Spleen (tissue), 11 donors: ENCODE results near the gene C20orf144. TPM values are rescaled to one million over a fixed set of nuclear protein-coding genes. Genes with fewer than 3 reads are reported as not detected.

Source experiments
- DNase-seq: peaks from one replicate; pipeline ENCODE4 v3.0.0-alpha.2; 2020
- H3K27ac ChIP-seq, 8 donors: fragments of 200-600 bp; sonication (generic) in 7 of 8; 1 replicate in 4 of 8; 2 replicates in 4 of 8; pipeline versions ENCODE4 v1.5.0 to v1.8.0; 2016 to 2021; ENCODE audit warnings: inconsistent platforms in 4 of 8, mild to moderate bottlenecking in 4 of 8, moderate library complexity in 1 of 8
- H3K27me3 ChIP-seq, 7 donors: fragments of 200-600 bp; sonication (generic) in 6 of 7; replicated peaks in 1 of 7; 1 replicate in 4 of 7; 2 replicates in 3 of 7; pipeline versions ENCODE4 v1.5.0 to v1.8.0; 2016 to 2021; ENCODE audit warnings: inconsistent platforms in 3 of 7, mild to moderate bottlenecking in 1 of 7
- H3K36me3 ChIP-seq, 6 donors: fragments of 200-600 bp; sonication (generic) in 5 of 6; 1 replicate in 4 of 6; 2 replicates in 2 of 6; pipeline versions ENCODE4 v1.5.0 to v1.8.0; 2016 to 2021; ENCODE audit warnings: inconsistent platforms in 2 of 6
- H3K4me1 ChIP-seq, 6 donors: fragments of 200-600 bp; sonication (generic) in 5 of 6; 1 replicate in 3 of 6; 2 replicates in 3 of 6; pipeline versions ENCODE4 v1.5.0 to v1.8.0; 2016 to 2021; ENCODE audit warnings: inconsistent platforms in 3 of 6
- H3K4me3 ChIP-seq, 8 donors: fragments of 200-600 bp; sonication (generic) in 7 of 8; 1 replicate in 4 of 8; 2 replicates in 4 of 8; pipeline versions ENCODE4 v1.5.0 to v1.8.0; 2016 to 2021; ENCODE audit warnings: inconsistent platforms in 4 of 8, mild to moderate bottlenecking in 4 of 8, moderate library complexity in 2 of 8
- H3K9me3 ChIP-seq, 8 donors: fragments of 200-600 bp; sonication (generic) in 7 of 8; 1 replicate in 4 of 8; 2 replicates in 4 of 8; pipeline versions ENCODE4 v1.5.0 to v1.8.0; 2016 to 2021; ENCODE audit warnings: inconsistent platforms in 4 of 8
- POLR2A ChIP-seq, 3 donors: fragments of 450-650 bp; IDR thresholded peaks; one replicate each; pipeline ENCODE4 v1.5.1; 2017; ENCODE audit warnings: antibody characterized with exemption in 3 of 3, mild to moderate bottlenecking in 1 of 3
- POLR2AphosphoS5 ChIP-seq, 3 donors: sonication (generic); formaldehyde crosslinking; IDR thresholded peaks; one replicate each; pipeline ENCODE4 v1.5.1; 2017; ENCODE audit warnings: antibody characterized with exemption in 3 of 3
- WGBS, 5 donors: extraction: QIAGEN DNeasy Blood & Tissue Kit in 3 of 5; methylation state at CpG; one replicate each; pipeline versions ENCODE4 v1.1.5 to v1.1.7; 2013 to 2018; 5-methylcytosine and 5-hydroxymethylcytosine counted together
- intact Hi-C: fragments of 100-400 bp; cut with DNase I; formaldehyde crosslinking; loops from one replicate; pipeline ENCODE4 v1.15.0; 2023; ENCODE audit warnings: low total_unique reads
- polyA plus RNA-seq, 3 donors: library from polyadenylated mRNA; stranded (reverse); fragments of 200-250 nt; gene quantifications; one replicate each; pipeline ENCODE4 v1.2.1, GENCODE V29; 2013
- total RNA-seq, 7 donors: library from RNA; depleted of rRNA in 3 of 7; stranded (reverse); fragments of >200 nt in 3 of 7; fragmentation: NEBNext Ultra II Directional in 4 of 7; extraction: Animal tissue kit (Norgen Biotek cat#: 25700) in 4 of 7; gene quantifications; one replicate each; pipeline versions ENCODE4 v1.1.0 to v1.2.1, GENCODE V29; 2016 to 2021
- TF ChIP-seq, protein P1 (sequence below), 11 experiments: fragments of 200-600 bp in 7 of 11; fragments of 450-650 bp in 4 of 11; sonication (generic) in 4 of 11; IDR thresholded peaks in 8 of 11; conservative IDR thresholded peaks in 3 of 11; 1 replicate in 7 of 11; 2 replicates in 4 of 11; pipeline versions ENCODE4 v1.4.0 to v1.8.0; 2016 to 2021; ENCODE audit warnings: antibody characterized with exemption in 11 of 11, inconsistent platforms in 4 of 11, mild to moderate bottlenecking in 1 of 11
- donor health status: healthy with polysubstance abuse.
- donor health status: DM: no; HTN: no; CAD: no; lungs with moderate emphysema.
- donor health status: DM: no; HTN: no; CAD: no.
- donor health status: Bipolar disorder and iron deficiency.
- donor health status: healthy.
- donor health status: DM: no; HTN: no; CAD: no.
- donor health status: DM: yes; HTN: yes; CAD: no.

The C20orf144 gene
- total and polyA plus RNA-seq, 10 donors: 0.06 to 0.14 (median 0.09) TPM; not detected in 7

DNA sequence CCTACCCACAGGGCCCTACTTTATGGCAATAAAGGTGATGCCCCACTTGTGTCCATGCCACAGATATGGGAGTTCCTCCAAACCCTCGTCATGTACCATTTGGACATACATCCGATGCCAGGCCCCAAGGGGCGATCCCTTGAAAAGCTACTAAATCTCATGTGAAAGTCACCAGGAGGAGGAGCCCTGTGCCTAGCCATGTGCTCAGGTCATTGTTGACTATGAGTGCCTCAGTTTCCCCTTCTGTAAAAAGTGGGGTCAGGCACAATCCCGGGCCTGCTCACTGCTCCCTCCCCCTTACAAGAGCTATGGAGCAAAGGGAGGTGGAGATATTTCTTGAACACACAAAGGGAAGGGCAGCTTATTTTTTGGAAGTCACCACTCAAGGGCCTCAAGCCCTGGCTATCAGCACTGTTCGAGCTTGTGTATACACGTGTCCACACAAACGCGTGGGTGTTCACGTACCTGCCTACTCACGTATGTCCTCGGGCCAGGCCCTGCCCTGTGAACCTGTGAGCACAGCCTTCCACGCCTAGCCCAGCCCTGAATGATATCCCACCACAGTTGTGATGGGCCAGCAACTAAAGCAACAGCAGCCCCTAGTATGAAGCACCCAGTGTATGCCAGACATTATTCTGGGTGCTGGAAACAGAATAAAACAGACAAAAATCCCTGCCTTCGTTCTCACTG is 6.5 kb downstream of the C20orf144 start:
- 91 to 95% (median 93%) methylated on average over 13 of the region's 13 CpGs for WGBS, 5 donors

DNA sequence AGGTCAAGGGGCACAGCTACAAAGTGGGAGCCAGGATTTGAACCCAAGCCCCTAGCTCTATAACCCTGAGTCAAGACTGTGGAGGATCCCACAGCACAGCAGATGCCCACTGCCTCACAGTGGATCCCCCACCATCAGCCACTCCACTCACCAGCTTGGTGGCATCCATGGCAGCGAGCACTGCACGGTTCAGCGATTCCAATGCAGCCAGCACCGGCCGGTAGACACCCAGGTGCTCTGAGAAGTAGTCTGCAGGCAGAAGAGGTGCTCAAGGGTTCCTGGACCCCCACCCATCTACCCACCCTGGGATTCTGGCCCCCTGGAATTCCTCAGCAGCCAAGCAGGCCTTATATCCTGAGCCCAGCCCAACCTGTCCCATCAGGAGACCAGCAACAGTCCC is 7.1 kb downstream of the C20orf144 start:
- H3K27me3 ChIP-seq: no peaks in the 10 kb centered on the region
- no peak overlapping the region for H3K4me3 ChIP-seq
- H3K4me1 ChIP-seq: peaks cover 12 to 70% (median 49%) of the 10 kb centered on the region in 6 donors
- WGBS, 5 donors: 83 to 91% (median 90%) methylated on average over 4 to 5 of the region's 5 CpGs
- H3K9me3 ChIP-seq: no peaks in the 10 kb centered on the region
- DNase-seq: no peak
- no peak overlapping the region for H3K27ac ChIP-seq
- intact Hi-C loops: no loop called here
- TF ChIP-seq POLR2A (IDR thresholded peaks at IDR 0.05) (no peak), POLR2AphosphoS5 (IDR thresholded peaks at IDR 0.05) (no peak)
- TF ChIP-seq, protein P1, sequence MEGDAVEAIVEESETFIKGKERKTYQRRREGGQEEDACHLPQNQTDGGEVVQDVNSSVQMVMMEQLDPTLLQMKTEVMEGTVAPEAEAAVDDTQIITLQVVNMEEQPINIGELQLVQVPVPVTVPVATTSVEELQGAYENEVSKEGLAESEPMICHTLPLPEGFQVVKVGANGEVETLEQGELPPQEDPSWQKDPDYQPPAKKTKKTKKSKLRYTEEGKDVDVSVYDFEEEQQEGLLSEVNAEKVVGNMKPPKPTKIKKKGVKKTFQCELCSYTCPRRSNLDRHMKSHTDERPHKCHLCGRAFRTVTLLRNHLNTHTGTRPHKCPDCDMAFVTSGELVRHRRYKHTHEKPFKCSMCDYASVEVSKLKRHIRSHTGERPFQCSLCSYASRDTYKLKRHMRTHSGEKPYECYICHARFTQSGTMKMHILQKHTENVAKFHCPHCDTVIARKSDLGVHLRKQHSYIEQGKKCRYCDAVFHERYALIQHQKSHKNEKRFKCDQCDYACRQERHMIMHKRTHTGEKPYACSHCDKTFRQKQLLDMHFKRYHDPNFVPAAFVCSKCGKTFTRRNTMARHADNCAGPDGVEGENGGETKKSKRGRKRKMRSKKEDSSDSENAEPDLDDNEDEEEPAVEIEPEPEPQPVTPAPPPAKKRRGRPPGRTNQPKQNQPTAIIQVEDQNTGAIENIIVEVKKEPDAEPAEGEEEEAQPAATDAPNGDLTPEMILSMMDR (IDR thresholded peaks at IDR 0.05 in 8 of 11, conservative IDR thresholded peaks at IDR 0.05 in 3 of 11): no peak
- H3K36me3 ChIP-seq: peaks cover 0 to 33% (median 0%) of the 10 kb centered on the region in 6 donors

More for the DNA sequence above, 6.5 kb downstream of the C20orf144 start:
- Histone ChIP-seq H3K9me3 (no peaks in the 10 kb centered on the region), H3K36me3 (peaks cover 0 to 33% (median 0%) of the 10 kb centered on the region in 6 donors), H3K4me1 (peaks cover 10 to 71% (median 50%) of the 10 kb centered on the region in 6 donors), H3K27me3 (no peaks in the 10 kb centered on the region), H3K4me3 (peak overlapping the region in 2 of 8 donors; percentile 78 to 89), H3K27ac (peak overlapping the region in 4 of 8 donors; percentile 87 to 94 (median 90))
- DNase-seq: no peak
- TF ChIP-seq, protein P1 (IDR thresholded peaks at IDR 0.05 in 8 of 11, conservative IDR thresholded peaks at IDR 0.05 in 3 of 11): no peak
- TF ChIP-seq POLR2AphosphoS5 (IDR thresholded peaks at IDR 0.05) (no peak), POLR2A (IDR thresholded peaks at IDR 0.05) (no peak)
- intact Hi-C loops: no loop called here

DNA sequence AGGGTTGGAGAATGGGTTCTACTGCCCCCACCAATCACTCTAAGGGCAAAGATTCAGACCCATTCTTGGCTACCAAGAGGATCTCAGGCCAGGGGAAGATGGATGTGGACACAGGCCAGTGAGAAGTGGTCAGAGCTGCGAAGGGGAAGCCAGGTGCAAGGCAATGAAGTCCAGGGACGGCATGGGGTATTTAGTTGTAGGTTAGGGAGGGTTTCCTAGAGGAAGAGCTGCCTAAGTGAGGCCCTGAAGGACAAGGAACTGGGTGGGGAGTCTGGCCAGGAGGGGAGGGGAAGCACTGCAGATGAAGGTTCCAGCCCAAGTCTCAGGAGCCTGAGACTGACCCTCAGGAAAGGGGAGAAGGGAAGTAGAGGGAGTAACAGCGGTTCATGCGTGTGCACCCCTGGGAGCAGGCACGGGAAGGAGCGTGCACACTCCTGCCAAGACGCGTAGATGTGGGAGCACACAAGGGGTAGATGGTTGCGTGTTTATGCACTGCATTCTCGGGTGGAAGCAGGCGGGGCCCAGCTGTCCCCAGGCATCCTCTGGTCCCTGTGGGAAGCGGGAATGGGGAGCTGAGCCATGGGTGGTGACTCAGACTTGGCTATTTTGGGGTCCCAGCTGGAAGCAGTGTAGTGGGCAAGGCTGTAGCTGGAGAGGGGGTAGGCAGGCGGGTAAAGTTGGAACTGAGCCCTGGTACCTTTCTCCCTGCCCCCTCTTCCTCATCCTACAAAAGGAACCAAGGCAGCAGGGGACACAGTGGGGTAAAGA is 7.9 kb downstream of the C20orf144 start:
- H3K4me3 ChIP-seq: no peak overlapping the region
- no peaks in the 10 kb centered on the region for H3K9me3 ChIP-seq
- peaks cover 0 to 33% (median 0%) of the 10 kb centered on the region in 6 donors for H3K36me3 ChIP-seq
- H3K4me1 ChIP-seq: peaks cover 14 to 68% (median 49%) of the 10 kb centered on the region in 6 donors
- DNase-seq: no peak
- H3K27ac ChIP-seq: no peak overlapping the region
- TF ChIP-seq POLR2A (IDR thresholded peaks at IDR 0.05): no peak
- TF ChIP-seq, protein P1 (IDR thresholded peaks at IDR 0.05 in 8 of 11, conservative IDR thresholded peaks at IDR 0.05 in 3 of 11): no peak
- TF ChIP-seq POLR2AphosphoS5 (IDR thresholded peaks at IDR 0.05): no peak
- 86 to 95% (median 92%) methylated on average over 13 of the region's 13 CpGs for WGBS, 5 donors
- intact Hi-C loops: no loop called here
- H3K27me3 ChIP-seq: no peaks in the 10 kb centered on the region
